K562 (cell line): ENCODE data around the gene SFI1. TPM values are rescaled to one million over a fixed set of nuclear protein-coding genes. Genes with fewer than 3 reads are reported as not detected.

Source experiments
- ATAC-seq: fragments of 200-7000 bp; cut with Tn5 transposase; 3 replicates; pipeline ENCODE4 v1.9.1; 2020; ENCODE audit warnings: moderate library complexity
- BruUV-seq: library from RNA; stranded (reverse); fragments of 400-500 nt; replicated peaks from 2 replicates; lab custom pipeline; 2021; lab: Mats Ljungman, UMichigan
- CTCF ChIA-PET: fragments of 300-600 bp; formaldehyde crosslinking; extraction: SDS; loops from one replicate; lab custom pipeline; 2021; ENCODE audit warnings: low intra/inter-chr PET ratio; lab: Yijun Ruan, JAX
- POLR2A ChIA-PET: fragments of 300-600, 350-650 bp; sonication (Branson Sonifier 250); formaldehyde crosslinking; extraction: SDS; loops from one replicate; lab custom pipeline; 2021; ENCODE audit warnings: antibody characterized with exemption, inconsistent platforms; lab: Yijun Ruan, JAX
- DNase-seq, 4 experiments: peaks; one replicate each; pipeline versions ENCODE4 v3.0.0 to v3.0.0-alpha.2; 2011 to 2018; ENCODE audit warnings: low spot score in 3 of 4, mixed read lengths in 3 of 4; ENCODE audit errors: extremely low read depth in 1 of 4
- FAIRE-seq: peaks from 2 replicates; lab custom pipeline; 2011; peaks lifted over from hg19 to GRCh38; lab: Jason Lieb, UNC
- H2AFZ ChIP-seq: 2 replicates; pipeline ENCODE4 v1.6.0; 2011; ENCODE audit warnings: low read depth, low read length, control low read depth, inconsistent platforms
- H3K27ac ChIP-seq: fragments of 200-600 bp; 3 replicates; pipeline ENCODE4 v1.8.0; 2011; ENCODE audit warnings: low read depth, mild to moderate bottlenecking, control low read depth, inconsistent platforms, low read length, moderate library complexity, mixed read lengths; ENCODE audit errors: extremely low read depth
- H3K27me3 ChIP-seq, 2 experiments: fragments of 300-600 bp in 1 of 2; 2 replicates in 1 of 2; 3 replicates in 1 of 2; pipeline versions ENCODE4 v1.6.0 to v1.8.0; 2011; ENCODE audit warnings: inconsistent platforms in 2 of 2, low read length in 2 of 2, mild to moderate bottlenecking in 1 of 2, mixed read lengths in 1 of 2, moderate library complexity in 1 of 2; ENCODE audit not compliant: control insufficient read depth in 2 of 2, insufficient read depth in 2 of 2
- H3K36me3 ChIP-seq: fragments of 300-600 bp; 3 replicates; pipeline ENCODE4 v1.8.0; 2011; ENCODE audit warnings: mild to moderate bottlenecking, low read length, inconsistent platforms; ENCODE audit not compliant: control insufficient read depth, insufficient read depth
- H3K4me1 ChIP-seq, 2 experiments: fragments of 200-600 bp in 1 of 2; replicated peaks in 1 of 2; 2 replicates in 1 of 2; 3 replicates in 1 of 2; pipeline versions ENCODE4 v1.5.1 to v1.8.0; 2011; ENCODE audit warnings: inconsistent platforms in 2 of 2, low read length in 2 of 2, mild to moderate bottlenecking in 1 of 2, mixed read lengths in 1 of 2, moderate library complexity in 1 of 2; ENCODE audit not compliant: control insufficient read depth in 2 of 2, insufficient read depth in 2 of 2
- H3K4me2 ChIP-seq: 2 replicates; pipeline ENCODE4 v1.6.1; 2011; ENCODE audit warnings: low read length, control low read depth, inconsistent platforms, mixed read lengths; ENCODE audit not compliant: insufficient read depth
- H3K4me3 ChIP-seq: fragments of 200-600 bp; sonication (generic), shearing (Covaris generic); 2 replicates; pipeline ENCODE4 v1.5.1; 2016; ENCODE audit warnings: control low read depth, inconsistent platforms
- H3K79me2 ChIP-seq: fragments of 200-600 bp; 3 replicates; pipeline ENCODE4 v1.8.0; 2011; ENCODE audit warnings: low read length, inconsistent platforms; ENCODE audit not compliant: control insufficient read depth, insufficient read depth
- H3K9ac ChIP-seq, 2 experiments: 2 replicates each; pipeline versions ENCODE4 v1.6.0 to v1.6.1; 2011; ENCODE audit warnings: low read depth in 2 of 2, low read length in 2 of 2, control low read depth in 1 of 2, inconsistent platforms in 1 of 2, mild to moderate bottlenecking in 1 of 2, mixed read lengths in 1 of 2; ENCODE audit not compliant: insufficient read depth in 1 of 2
- H3K9me1 ChIP-seq: one replicate; pipeline ENCODE4 v1.6.0; 2011; ENCODE audit warnings: inconsistent platforms, mild to moderate bottlenecking, low read length, moderate library complexity; ENCODE audit not compliant: control insufficient read depth, insufficient read depth
- H3K9me3 ChIP-seq: replicated peaks from 2 replicates; pipeline ENCODE4 v1.5.1; 2011; ENCODE audit warnings: low read depth, low read length, inconsistent platforms; ENCODE audit not compliant: control insufficient read depth, insufficient read depth
- H4K20me1 ChIP-seq: replicated peaks from 2 replicates; pipeline ENCODE4 v1.6.1; 2011; ENCODE audit warnings: low read length, inconsistent platforms, mixed read lengths; ENCODE audit not compliant: control insufficient read depth, insufficient read depth
- ARID1B ChIP-seq: fragments of 450-650 bp; IDR thresholded peaks from 2 replicates; pipeline ENCODE4 v1.6.1; 2016; ENCODE audit warnings: antibody characterized with exemption, mild to moderate bottlenecking, inconsistent platforms
- BHLHE40 ChIP-seq: IDR thresholded peaks from 2 replicates; pipeline ENCODE4 v1.6.1; 2011; ENCODE audit warnings: low read length, improper control_type of control experiment
- CHD2 ChIP-seq: IDR thresholded peaks from 2 replicates; pipeline ENCODE4 v1.6.1; 2011; ENCODE audit warnings: low read depth, low read length
- DMBX1 ChIP-seq: fragments of 250-450 bp; sonication (Bioruptor Pico); IDR thresholded peaks from 2 replicates; pipeline ENCODE4 v1.8.0; 2022; ENCODE audit warnings: inconsistent platforms, mild to moderate bottlenecking, moderate library complexity, borderline replicate concordance
- FIP1L1 ChIP-seq: fragments of 200-400 bp; formaldehyde crosslinking; IDR thresholded peaks from 2 replicates; pipeline ENCODE4 v1.6.1; 2018; ENCODE audit warnings: mild to moderate bottlenecking, low read depth, low read length; ENCODE audit not compliant: poor library complexity, severe bottlenecking
- FOSL1 ChIP-seq: fragments of 200-800 bp; sonication (Bioruptor generic); conservative IDR thresholded peaks from 2 replicates; pipeline ENCODE4 v1.6.1; 2016; ENCODE audit warnings: missing genetic modification characterization, missing compliant biosample characterization
- FOXK2 ChIP-seq, 2 experiments: fragments of 450-650 bp; IDR thresholded peaks in 1 of 2; conservative IDR thresholded peaks in 1 of 2; 2 replicates each; pipeline ENCODE4 v1.6.1; 2016; ENCODE audit warnings: low read depth in 2 of 2, mild to moderate bottlenecking in 1 of 2
- HDAC8 ChIP-seq: fragments of 450-650 bp; IDR thresholded peaks from 2 replicates; pipeline ENCODE4 v1.6.1; 2016; ENCODE audit warnings: mild to moderate bottlenecking, missing genetic modification characterization, moderate library complexity, missing compliant biosample characterization
- MITF ChIP-seq: IDR thresholded peaks from 2 replicates; pipeline ENCODE4 v1.6.1; 2014; ENCODE audit warnings: antibody characterized with exemption
- MXI1 ChIP-seq: IDR thresholded peaks from 2 replicates; pipeline ENCODE4 v1.6.1; 2011; ENCODE audit warnings: low read depth, mild to moderate bottlenecking, improper control_type of control experiment, low read length
- NFRKB ChIP-seq: fragments of 450-650 bp; IDR thresholded peaks from 2 replicates; pipeline ENCODE4 v1.6.1; 2016; ENCODE audit warnings: low read depth
- NR2F6 ChIP-seq: fragments of 450-650 bp; formaldehyde crosslinking; IDR thresholded peaks from 2 replicates; pipeline ENCODE4 v1.4.0; 2020; ENCODE audit warnings: mild to moderate bottlenecking
- NRF1 ChIP-seq, 2 experiments: fragments of 450-650 bp; IDR thresholded peaks in 1 of 2; conservative IDR thresholded peaks in 1 of 2; 2 replicates each; pipeline ENCODE4 v1.6.1; 2014; ENCODE audit warnings: mild to moderate bottlenecking in 2 of 2
- RBBP5 ChIP-seq: fragments of 200-600 bp; sonication (generic); IDR thresholded peaks from 2 replicates; pipeline ENCODE4 v1.6.1; 2012; ENCODE audit warnings: borderline replicate concordance, mild to moderate bottlenecking, low read length, control low read depth, inconsistent platforms; ENCODE audit not compliant: insufficient read depth, poor library complexity, severe bottlenecking
- SMARCA4 ChIP-seq: fragments of 450-650 bp; IDR thresholded peaks from 2 replicates; pipeline ENCODE4 v1.6.1; 2016
- STAG1 ChIP-seq: sonication (generic); formaldehyde crosslinking; IDR thresholded peaks from 2 replicates; pipeline ENCODE4 v1.5.0; 2020; ENCODE audit warnings: missing genetic modification reagents, borderline replicate concordance
- TGIF2 ChIP-seq: sonication (generic); formaldehyde crosslinking; IDR thresholded peaks from 2 replicates; pipeline ENCODE4 v1.8.1; 2022; ENCODE audit warnings: mild to moderate bottlenecking, missing genetic modification reagents, moderate library complexity
- TRIM24 ChIP-seq, 2 experiments: fragments of 450-650 bp; IDR thresholded peaks; 2 replicates each; pipeline ENCODE4 v1.6.1; 2016
- ZNF431 ChIP-seq: sonication (generic); formaldehyde crosslinking; IDR thresholded peaks from 2 replicates; pipeline ENCODE4 v1.8.0; 2022; ENCODE audit warnings: mild to moderate bottlenecking, missing genetic modification reagents
- ZNF436 ChIP-seq: fragments of 250-450, 450-650 bp; sonication (Bioruptor Pico); formaldehyde crosslinking; IDR thresholded peaks from 2 replicates; pipeline ENCODE4 v1.7.0; 2020; ENCODE audit warnings: mild to moderate bottlenecking
- WGBS: fragments of 100-300 bp; shearing (Covaris generic); methylation state at CpG from one replicate; pipeline ENCODE4 v1.1.6; 2016; ENCODE audit warnings: low coverage, mixed read lengths; ENCODE audit not compliant: insufficient coverage; ENCODE audit errors: missing lambda C conversion rate; 5-methylcytosine and 5-hydroxymethylcytosine counted together
- in situ Hi-C: fragments of 300-500 bp; cut with MboI; formaldehyde crosslinking; loops from 4 replicates; pipeline ENCODE4 v1.15.0; 2018; ENCODE audit warnings: inconsistent platforms, mixed read lengths
- intact Hi-C: fragments of 100-400 bp; cut with micrococcal nuclease; formaldehyde crosslinking; loops from 2 replicates; pipeline ENCODE4 v1.14.2; 2022
- polyA plus RNA-seq, 8 experiments: library from polyadenylated mRNA; depleted of rRNA in 4 of 8; stranded (reverse) in 5 of 8; unstranded in 3 of 8; fragments of >200 nt; fragmentation: Nextera tagmentation in 2 of 8; fragmentation: Illumina TruSeq in 1 of 8; extraction: Ambion mirVana in 2 of 8; extraction: Trizol in 1 of 8; gene quantifications; 2 replicates each; pipeline versions ENCODE4 v1.2.1 to v1.2.3, GENCODE V29; 2011 to 2014; ENCODE audit warnings: inconsistent platforms in 1 of 8, missing spikeins in 1 of 8
- total RNA-seq, 7 experiments: library from RNA; depleted of rRNA in 6 of 7; stranded (reverse); fragments of >200 nt in 6 of 7; fragmentation: Illumina TruSeq in 2 of 7; extraction: Trizol in 2 of 7; gene quantifications; 2 replicates each; pipeline versions ENCODE4 v1.2.1 to v1.2.3, GENCODE V29; 2011 to 2021; ENCODE audit warnings: low replicate concordance in 1 of 7

Gene SFI1
- total and polyA plus RNA-seq, 9 of the 15 experiments (the other 6 are each of a cell fraction or from before 2014, with no cell fraction given), result 3.0 to 25.6 (median 14.1) TPM

- peaks cover 42% of the 10 kb centered on the region for H3K79me2 ChIP-seq
- FAIRE-seq (peak; percentile 98), ATAC-seq (peak; percentile 96), DNase-seq (peak; percentile 95 to 96 (median 95))
- peak within 1 kb of the TSS; percentile 96 for H3K4me2 ChIP-seq
- intact Hi-C loops (loop anchor here (10.0 kb wide), 2 partner anchors 93 to 213 kb away; partner anchors contain the start of genes DEPDC5 and PRR14L), in situ Hi-C loops (no loop called here)
- 1% methylated on average over 43 of the region's 52 CpGs for WGBS
- no peaks in the 10 kb centered on the region for H3K9me1 ChIP-seq
- H3K9ac ChIP-seq, result peak within 1 kb of the TSS; percentile 68 to 97
- no TSS peak for BruUV-seq
- peak within 1 kb of the TSS; percentile 94 for H3K4me3 ChIP-seq
- peaks cover 5% of the 10 kb centered on the region in 2 experiments; a peak in 4 of 5 replicates for H3K4me1 ChIP-seq
- H3K9me3 ChIP-seq, result no peaks in the 10 kb centered on the region
- POLR2A ChIA-PET, result interaction anchor here (0.5 to 2.2 kb wide), 12 partner anchors 9 to 819 kb away, joined by 3 to 14 read pairs (median 4); no protein-coding TSS in a partner anchor
- H3K27me3 ChIP-seq, result no peaks in the 10 kb centered on the region
- peak within 1 kb of the TSS; percentile 95 for H2AFZ ChIP-seq
- no peaks in the 10 kb centered on the region for H3K36me3 ChIP-seq
- CTCF ChIA-PET, result no interaction called here
- no peaks in the 10 kb centered on the region for H4K20me1 ChIP-seq
- peak within 1 kb of the TSS; percentile 78 for H3K27ac ChIP-seq
- TF ChIP-seq STAG1 (CRISPR knock-in tag) (no peak), TGIF2 (CRISPR knock-in tag) (no peak), SMARCA4 (peak; percentile 26; the same call in 1 of the 2 replicates), ZNF436 (CRISPR knock-in tag) (no peak), TRIM24 (IDR thresholded peaks at IDR 0.05) (no peak), MITF (no peak), FIP1L1 (peak; percentile 50), RBBP5 (peak; percentile 85), NRF1 (conservative IDR thresholded peaks at IDR 0.05 in 1 of 2, IDR thresholded peaks at IDR 0.05 in 1 of 2) (peak; percentile 73 to 78), CHD2 (peak; percentile 51; the same call in 1 of the 2 replicates), ZNF431 (CRISPR knock-in tag) (no peak), ARID1B (peak; percentile 47), HDAC8 (tag) (no peak), MXI1 (peak; percentile 91), NR2F6 (CRISPR knock-in tag) (no peak), DMBX1 (CRISPR knock-in tag) (no peak), BHLHE40 (peak; percentile 39), NFRKB (peak; percentile 79), FOXK2 (conservative IDR thresholded peaks at IDR 0.05 in 1 of 2, IDR thresholded peaks at IDR 0.05 in 1 of 2; ENCODE audit: low read depth in 2 of 2) (peak in 1 of 2 experiments; percentile 46; a peak in 1 of 4 replicates), FOSL1 (tag) (peak; percentile 74)
These were observed 165.7 kb downstream of the SFI1 start, which contains the start of gene PISD for GRCh38 chr22:31661851-31662667. PISD (minus strand) TSS chr22:31662215; CDS start chr22:31662208, 7 bp downstream.
